ENCODE data around the gene HEMK1. TPM values are rescaled to one million over a fixed set of nuclear protein-coding genes. Genes with fewer than 3 reads are reported as not detected.

HEMK1 gene
- total and polyA plus RNA-seq, 2 experiments from 2014 or later: 23.3 to 37.4 TPM

DNA sequence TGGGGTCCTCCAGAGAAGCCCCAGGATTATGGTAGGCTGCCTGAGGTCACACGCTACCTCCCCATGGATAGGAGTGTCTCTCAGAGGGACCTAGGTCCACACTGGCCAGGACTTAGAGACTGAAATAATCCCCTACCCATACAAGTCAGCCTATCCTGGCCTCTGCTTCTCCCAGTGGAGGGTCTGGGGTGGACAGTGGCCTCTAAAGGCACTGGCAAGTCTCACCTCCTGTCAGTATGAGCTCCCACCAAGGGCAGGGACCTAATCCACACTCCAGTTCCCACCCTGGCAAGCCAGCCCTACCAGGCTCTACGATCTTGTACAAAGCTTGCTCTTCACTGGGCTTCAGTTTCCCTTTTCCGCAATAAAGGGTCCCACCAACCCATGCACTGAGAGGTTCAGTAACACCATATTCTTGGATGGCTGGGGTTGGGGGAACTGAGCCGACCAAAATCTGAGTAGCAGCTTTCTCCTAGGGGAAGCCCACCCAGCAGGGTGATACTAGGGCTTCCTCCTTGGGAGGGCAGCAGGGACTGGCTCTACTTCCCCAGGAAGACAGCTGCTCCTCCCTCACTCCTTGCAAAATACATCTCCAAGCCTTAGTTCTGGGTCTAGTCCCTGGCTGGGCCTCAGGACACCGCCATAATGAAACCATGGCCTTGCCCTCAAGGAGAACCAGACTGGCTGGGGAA lies 39.9 kb downstream of the HEMK1 start:
- DNase-seq (ENCODE audit: low read depth in 1 of 2, low spot score in 1 of 2): no peak
- Histone ChIP-seq H3K4me1 (ENCODE audit: low read depth) (peaks cover 17% of the 10 kb centered on the region), H3K36me3 (peaks cover 8% of the 10 kb centered on the region), H3K27me3 (no peaks in the 10 kb centered on the region), H3K27ac (no peak overlapping the region), H3K4me3 (no peak overlapping the region), H3K9me3 (ENCODE audit: low read depth) (no peaks in the 10 kb centered on the region)
- no peak for TF ChIP-seq CTCF (IDR thresholded peaks at IDR 0.05; ENCODE audit: low read depth, low read length)

GRCh38 chr3:50609763-50610085 lies 40.4 kb downstream of the HEMK1 start:
- DNase-seq (ENCODE audit: low read depth in 1 of 2, low spot score in 1 of 2): no peak
- peaks cover 17% of the 10 kb centered on the region for H3K4me1 ChIP-seq (ENCODE audit: low read depth)
- no peak for TF ChIP-seq CTCF (IDR thresholded peaks at IDR 0.05; ENCODE audit: low read depth, low read length)
- H3K27ac ChIP-seq: no peak overlapping the region
- peaks cover 8% of the 10 kb centered on the region for H3K36me3 ChIP-seq
- no peaks in the 10 kb centered on the region for H3K9me3 ChIP-seq (ENCODE audit: low read depth)
- H3K27me3 ChIP-seq: no peaks in the 10 kb centered on the region
- no peak overlapping the region for H3K4me3 ChIP-seq

- no peaks in the 10 kb centered on the region for H3K9me3 ChIP-seq (ENCODE audit: low read depth)
- no peak for TF ChIP-seq CTCF (IDR thresholded peaks at IDR 0.05; ENCODE audit: low read depth, low read length)
- DNase-seq (ENCODE audit: low read depth in 1 of 2, low spot score in 1 of 2): peak in 1 of 2 donors; percentile 34
- peak overlapping the region; percentile 32 for H3K4me3 ChIP-seq
- peaks cover 17% of the 10 kb centered on the region for H3K4me1 ChIP-seq (ENCODE audit: low read depth)
- H3K36me3 ChIP-seq: peaks cover 8% of the 10 kb centered on the region
- H3K27me3 ChIP-seq: no peaks in the 10 kb centered on the region
- no peak overlapping the region for H3K27ac ChIP-seq
Measured at GRCh38 chr3:50610181-50610971, 41.1 kb downstream of the HEMK1 start.

- no peak for TF ChIP-seq CTCF (IDR thresholded peaks at IDR 0.05; ENCODE audit: low read depth, low read length)
- peaks cover 8% of the 10 kb centered on the region for H3K36me3 ChIP-seq
- peaks cover 17% of the 10 kb centered on the region for H3K4me1 ChIP-seq (ENCODE audit: low read depth)
- no peaks in the 10 kb centered on the region for H3K9me3 ChIP-seq (ENCODE audit: low read depth)
- peak overlapping the region; percentile 32 for H3K4me3 ChIP-seq
- H3K27me3 ChIP-seq: no peaks in the 10 kb centered on the region
- no peak for DNase-seq (ENCODE audit: low read depth in 1 of 2, low spot score in 1 of 2)
- H3K27ac ChIP-seq: peak overlapping the region; percentile 80
Measured at GRCh38 chr3:50610992-50611463, 41.7 kb downstream of the HEMK1 start.

GRCh38 chr3:50611464-50612233 lies 42.3 kb downstream of the HEMK1 start, which contains the start of gene CISH:
CISH (minus strand) TSS chr3:50611774; CDS start chr3:50611650, 124 bp downstream.
- Histone ChIP-seq H3K4me3 (peak within 1 kb of the TSS; percentile 32), H3K9me3 (ENCODE audit: low read depth) (no peaks in the 10 kb centered on the region), H3K4me1 (ENCODE audit: low read depth) (peaks cover 17% of the 10 kb centered on the region), H3K27ac (peak within 1 kb of the TSS; percentile 80), H3K27me3 (no peaks in the 10 kb centered on the region), H3K36me3 (peaks cover 8% of the 10 kb centered on the region)
- DNase-seq (ENCODE audit: low read depth in 1 of 2, low spot score in 1 of 2): peak; percentile 97 to 99
- TF ChIP-seq CTCF (IDR thresholded peaks at IDR 0.05; ENCODE audit: low read depth, low read length): peak; percentile 60
